NCI-H748 (cell line): ENCODE measurements around the gene KLHDC4.
"Not testable (repeated sequence)": the region's sequence is repeated elsewhere in the genome, so short reads cannot be mapped to it uniquely, and the experiment has no call there.

ENCODE experiments used
- DNase-seq: peaks from one replicate; lab custom pipeline; 2025; ENCODE audit not compliant: unreplicated experiment; lab: John Stamatoyannopoulos, UW

The KLHDC4 gene

GRCh38 chr16:87788730-87789436, 23.1 kb upstream of the KLHDC4 start:
- DNase-seq = not testable (repeated sequence)

GRCh38 chr16:87787451-87788091, 21.8 kb upstream of the KLHDC4 start:
- DNase-seq = not testable (repeated sequence)

- DNase-seq = no peak
Measured at GRCh38 chr16:87784812-87785211, 19.0 kb upstream of the KLHDC4 start.

- DNase-seq = no peak
Measured at GRCh38 chr16:87782033-87782432, 16.2 kb upstream of the KLHDC4 start.

GRCh38 chr16:87780385-87780989, 14.7 kb upstream of the KLHDC4 start:
- DNase-seq = peak; percentile 69

GRCh38 chr16:87778830-87779579, 13.2 kb upstream of the KLHDC4 start:
- DNase-seq = peak; percentile 94

GRCh38 chr16:87778476-87778829, 12.7 kb upstream of the KLHDC4 start:
- no peak for DNase-seq

- not testable (repeated sequence) for DNase-seq
Measured at GRCh38 chr16:87773836-87774235, 8.1 kb upstream of the KLHDC4 start.

GRCh38 chr16:87767456-87767855, 1.7 kb upstream of the KLHDC4 start:
- not testable (repeated sequence) for DNase-seq

- DNase-seq = no peak
Measured at GRCh38 chr16:87766485-87766797, 655 bp upstream of the KLHDC4 start.

GRCh38 chr16:87765473-87765775, 362 bp downstream of the KLHDC4 start:
- DNase-seq = peak; percentile 39

- no peak for DNase-seq
Measured at GRCh38 chr16:87764600-87765472, 950 bp downstream of the KLHDC4 start.

- DNase-seq = no peak
Measured at GRCh38 chr16:87762620-87763019, 3.2 kb downstream of the KLHDC4 start.

- DNase-seq = no peak
Measured at GRCh38 chr16:87762071-87762571, 3.7 kb downstream of the KLHDC4 start.

GRCh38 chr16:87761060-87761459, 4.7 kb downstream of the KLHDC4 start:
- no peak for DNase-seq

GRCh38 chr16:87757841-87758426, 7.9 kb downstream of the KLHDC4 start:
- DNase-seq = no peak

GRCh38 chr16:87754535-87754934, 11.3 kb downstream of the KLHDC4 start:
- no peak for DNase-seq

GRCh38 chr16:87747626-87748414, 18.0 kb downstream of the KLHDC4 start:
- no peak for DNase-seq

- no peak for DNase-seq
Measured at GRCh38 chr16:87746178-87746577, 19.6 kb downstream of the KLHDC4 start.
